Epidermal melanocyte (primary cell): ENCODE results near the gene OCLN.
"Not testable (repeated sequence)": the region's sequence is repeated elsewhere in the genome, so short reads cannot be mapped to it uniquely, and the experiment has no call there.

Experiments used
- DNase-seq: peaks from one replicate; pipeline ENCODE4 v3.0.0; 2011; ENCODE audit warnings: low spot score; ENCODE audit not compliant: insufficient read length

Gene OCLN, protein sequence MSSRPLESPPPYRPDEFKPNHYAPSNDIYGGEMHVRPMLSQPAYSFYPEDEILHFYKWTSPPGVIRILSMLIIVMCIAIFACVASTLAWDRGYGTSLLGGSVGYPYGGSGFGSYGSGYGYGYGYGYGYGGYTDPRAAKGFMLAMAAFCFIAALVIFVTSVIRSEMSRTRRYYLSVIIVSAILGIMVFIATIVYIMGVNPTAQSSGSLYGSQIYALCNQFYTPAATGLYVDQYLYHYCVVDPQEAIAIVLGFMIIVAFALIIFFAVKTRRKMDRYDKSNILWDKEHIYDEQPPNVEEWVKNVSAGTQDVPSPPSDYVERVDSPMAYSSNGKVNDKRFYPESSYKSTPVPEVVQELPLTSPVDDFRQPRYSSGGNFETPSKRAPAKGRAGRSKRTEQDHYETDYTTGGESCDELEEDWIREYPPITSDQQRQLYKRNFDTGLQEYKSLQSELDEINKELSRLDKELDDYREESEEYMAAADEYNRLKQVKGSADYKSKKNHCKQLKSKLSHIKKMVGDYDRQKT

DNA sequence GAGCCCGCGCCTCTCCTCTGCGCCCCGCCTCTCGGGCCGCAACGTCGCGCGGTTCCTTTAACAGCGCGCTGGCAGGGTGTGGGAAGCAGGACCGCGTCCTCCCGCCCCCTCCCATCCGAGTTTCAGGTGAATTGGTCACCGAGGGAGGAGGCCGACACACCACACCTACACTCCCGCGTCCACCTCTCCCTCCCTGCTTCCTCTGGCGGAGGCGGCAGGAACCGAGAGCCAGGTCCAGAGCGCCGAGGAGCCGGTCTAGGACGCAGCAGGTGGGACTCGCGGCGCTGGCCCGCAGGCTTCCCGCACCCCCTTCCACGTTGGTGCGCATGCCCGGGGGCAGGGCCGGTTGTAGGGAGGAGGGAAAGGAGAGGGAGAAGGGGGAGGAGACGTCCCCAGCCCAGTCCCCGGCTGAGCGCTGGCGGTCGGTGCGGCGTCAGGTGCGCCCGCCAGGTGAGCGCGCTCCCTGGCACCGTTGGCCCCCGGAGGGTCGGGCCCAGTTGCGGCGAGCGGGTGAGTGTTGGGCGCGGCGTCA, at the start of gene OCLN:
Gene OCLN, plus strand, starts transcription at position 400 of the 532 bp plus-strand sequence. CDS start 11,455 bp downstream, outside the sequence.
- DNase-seq = no peak

DNA sequence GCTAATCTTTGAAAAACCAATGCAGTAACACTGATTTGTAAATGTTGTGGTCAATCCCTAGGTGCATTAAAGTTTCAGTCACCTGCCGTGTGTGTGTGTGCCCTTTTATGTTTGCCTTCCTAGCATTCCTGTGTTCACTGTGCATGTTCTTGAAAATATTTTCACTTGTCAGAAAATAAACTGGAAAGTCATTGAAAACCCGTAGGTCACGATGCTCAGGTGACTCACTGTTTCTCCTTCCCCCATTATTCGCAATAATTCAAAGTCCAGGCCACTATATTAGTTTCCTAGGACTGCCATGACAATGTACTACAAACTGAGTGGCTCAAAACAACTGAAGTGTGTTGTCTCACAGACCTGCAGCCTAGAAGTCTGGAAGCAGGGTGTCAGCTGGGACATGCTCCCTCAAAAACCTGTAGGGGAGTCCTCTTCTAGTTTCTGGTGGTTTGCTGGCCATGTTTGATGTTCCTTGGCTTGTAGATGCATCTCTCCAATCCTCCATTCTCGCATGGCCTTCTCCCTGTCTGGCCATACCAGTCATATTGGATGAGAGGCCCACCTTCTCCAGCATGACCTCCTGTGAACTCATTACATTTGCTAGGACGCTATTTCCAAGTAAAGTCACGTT, 48.3 kb upstream of the OCLN start:
- DNase-seq = no peak

DNA sequence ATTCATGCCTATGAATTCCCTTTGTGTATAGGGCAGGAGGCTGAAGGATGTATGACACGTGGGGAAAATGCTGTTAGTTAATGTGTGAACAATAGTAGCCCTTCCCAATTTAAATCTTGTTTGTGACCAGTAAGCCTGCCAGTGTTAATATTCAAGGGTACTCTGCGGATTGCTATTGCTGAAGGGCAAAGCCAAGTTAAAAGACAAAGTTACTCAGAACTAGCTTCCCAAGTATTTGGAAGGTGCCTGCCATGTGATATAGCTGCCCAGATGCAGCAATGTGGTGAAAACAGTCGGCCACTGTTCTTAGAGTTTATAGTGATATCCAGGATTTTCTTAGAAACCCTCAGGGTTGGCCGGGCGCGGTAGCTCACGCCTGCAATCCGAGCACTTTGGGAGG, 43.1 kb upstream of the OCLN start:
- DNase-seq = peak; percentile 31

DNA sequence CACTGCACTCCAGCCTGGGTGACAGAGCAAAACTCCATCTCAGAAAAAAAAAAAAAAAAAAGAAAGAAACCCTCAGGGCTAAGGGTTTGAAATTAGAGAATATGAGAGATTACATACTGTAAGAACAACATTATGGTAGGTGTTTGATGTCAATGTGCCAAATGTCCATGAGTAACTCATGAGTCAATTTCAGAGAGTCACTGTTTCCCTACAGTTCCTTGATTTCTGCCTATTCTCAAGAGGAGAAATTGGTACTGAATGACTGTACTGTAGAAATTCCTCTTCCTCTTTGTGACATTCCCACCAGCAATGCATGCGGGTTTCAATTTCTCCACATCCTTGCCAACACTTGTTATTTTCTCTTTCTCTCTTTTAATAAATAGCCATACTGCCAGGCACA, 42.5 kb upstream of the OCLN start:
- no peak for DNase-seq

DNA sequence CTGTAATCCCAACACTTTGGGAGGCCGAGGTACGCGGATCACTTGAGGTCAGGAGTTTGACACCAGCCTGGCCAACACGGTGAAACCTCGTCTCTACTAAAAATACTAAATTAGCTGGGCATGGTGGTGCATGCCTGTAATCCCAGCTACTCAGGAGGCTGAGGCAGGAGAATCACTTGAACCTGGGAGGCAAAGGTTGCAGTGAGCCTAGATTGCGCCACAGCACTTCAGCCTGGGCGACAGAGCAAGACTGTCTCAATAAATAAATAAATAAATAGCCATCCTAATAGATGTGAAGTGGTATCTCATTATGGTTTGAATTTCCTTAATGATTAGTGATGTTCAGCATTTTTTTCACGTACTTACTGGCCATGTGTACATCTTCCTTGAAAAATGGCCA, 42.1 kb upstream of the OCLN start:
- DNase-seq = not testable (repeated sequence)

DNA sequence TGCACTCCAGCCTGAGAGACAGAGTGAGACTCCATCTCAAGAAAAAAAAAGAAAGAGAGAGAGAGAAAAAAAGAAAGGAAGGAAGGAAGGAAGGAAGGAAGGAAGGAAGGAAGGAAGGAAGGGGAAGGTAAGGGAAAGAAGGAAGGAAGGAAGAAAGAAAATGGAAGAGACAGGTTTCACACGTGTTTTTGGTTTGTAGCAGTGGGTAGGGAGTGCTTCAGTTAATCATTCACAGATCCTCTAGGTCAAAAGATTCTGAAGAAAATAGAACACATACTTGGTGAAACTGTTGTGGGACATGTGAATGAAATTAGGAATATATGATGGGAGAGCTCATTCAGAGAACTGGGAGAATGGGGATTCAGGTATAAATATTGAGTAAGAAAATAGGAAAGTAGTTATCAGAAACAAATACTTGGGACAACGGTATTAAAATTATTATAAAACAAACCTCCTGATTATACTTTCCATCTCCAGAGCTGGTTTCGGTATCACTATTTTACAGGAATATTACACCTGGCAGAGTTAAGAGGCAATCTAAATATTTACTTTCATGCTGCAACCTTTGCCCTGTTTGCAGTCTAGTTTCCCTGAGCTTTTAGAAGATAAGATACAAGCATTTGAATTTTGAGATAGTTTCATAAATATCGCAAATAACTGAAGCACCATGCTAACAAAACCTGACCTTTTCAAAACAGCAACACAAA, 40.5 kb upstream of the OCLN start:
- DNase-seq = no peak

DNA sequence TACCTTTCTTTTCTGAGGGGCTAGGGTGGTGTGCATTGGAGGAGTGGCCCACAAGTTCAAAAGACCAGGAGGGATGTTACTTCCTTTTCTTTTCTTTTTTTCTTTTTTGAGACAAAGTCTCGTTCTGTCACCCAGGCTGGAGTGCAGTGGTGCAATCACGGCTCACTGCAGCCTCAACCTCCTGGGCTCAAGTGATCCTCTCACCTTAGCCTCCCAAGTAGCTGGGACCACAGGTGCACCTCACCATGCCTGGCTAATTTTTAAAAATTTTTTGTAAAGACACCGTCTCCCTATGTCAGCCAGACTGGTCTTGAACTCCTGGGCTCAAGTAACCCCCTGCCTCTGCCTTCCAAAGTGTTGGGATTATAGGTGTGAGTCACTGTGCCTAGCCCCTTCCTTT, 39.1 kb upstream of the OCLN start:
- not testable (repeated sequence) for DNase-seq

DNA sequence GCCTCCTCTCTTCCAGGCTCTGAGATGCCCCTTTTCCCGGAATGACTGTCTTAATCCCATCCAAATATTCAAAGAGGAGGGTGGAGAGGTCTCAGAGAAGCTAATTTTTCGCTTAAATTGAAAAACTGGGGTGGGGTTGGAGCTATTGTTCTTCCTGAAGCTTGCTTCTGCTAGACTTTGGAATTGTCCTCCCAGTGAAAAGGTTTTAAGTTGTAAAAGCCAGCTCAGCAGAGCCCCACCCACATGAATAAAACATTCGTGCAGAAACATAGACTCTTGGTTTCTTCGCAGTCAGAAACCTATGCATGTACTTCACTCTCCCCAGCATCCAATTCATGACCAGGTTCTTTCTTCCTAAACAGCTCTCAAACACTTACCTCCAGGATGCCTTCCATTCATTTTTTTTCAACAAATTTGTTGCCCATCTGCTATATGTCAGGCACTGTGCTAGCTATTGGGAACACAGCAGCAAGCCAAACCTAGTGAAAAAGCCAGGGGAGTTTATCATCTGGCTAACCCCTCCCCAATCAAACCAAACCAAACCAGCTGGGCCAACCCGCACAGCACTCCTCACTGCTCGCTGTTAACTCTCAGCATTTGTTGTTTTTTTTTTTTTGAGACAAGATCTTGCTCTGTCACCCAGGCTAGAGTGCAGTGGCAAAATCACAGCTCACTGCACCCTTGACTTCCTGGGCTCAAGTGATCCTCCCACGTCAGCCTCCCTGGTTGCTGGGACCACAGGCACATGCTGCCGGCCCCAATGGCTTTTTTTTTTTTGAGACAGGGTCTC, 37.9 kb upstream of the OCLN start:
- DNase-seq = no peak

DNA sequence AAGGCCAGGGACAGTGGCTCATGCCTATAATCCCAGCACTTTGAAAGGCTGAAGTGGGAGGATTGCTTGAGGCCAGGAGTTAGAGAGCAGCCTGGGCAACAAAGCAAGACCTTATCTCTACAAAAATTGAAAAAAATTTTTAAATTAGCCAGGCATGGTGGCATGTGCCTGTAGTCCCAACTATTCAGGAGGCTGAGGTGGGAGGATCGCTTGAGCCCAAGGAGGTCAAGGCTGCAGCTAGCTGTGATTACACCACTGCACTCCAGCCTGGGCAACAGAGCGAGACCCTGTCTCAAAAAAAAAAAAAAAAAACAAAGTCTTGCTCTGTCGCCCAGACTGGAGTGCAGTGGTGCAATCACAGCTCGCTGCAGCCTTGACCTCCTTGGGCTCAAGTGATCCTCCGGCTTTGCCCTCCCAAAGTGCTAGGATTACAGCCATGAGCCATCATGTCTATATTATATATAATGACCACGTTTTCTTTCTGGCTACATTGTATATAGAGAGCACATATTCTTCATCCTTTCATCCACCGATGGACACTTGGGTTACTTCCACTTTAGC, 37.1 kb upstream of the OCLN start:
- DNase-seq = not testable (repeated sequence)

DNA sequence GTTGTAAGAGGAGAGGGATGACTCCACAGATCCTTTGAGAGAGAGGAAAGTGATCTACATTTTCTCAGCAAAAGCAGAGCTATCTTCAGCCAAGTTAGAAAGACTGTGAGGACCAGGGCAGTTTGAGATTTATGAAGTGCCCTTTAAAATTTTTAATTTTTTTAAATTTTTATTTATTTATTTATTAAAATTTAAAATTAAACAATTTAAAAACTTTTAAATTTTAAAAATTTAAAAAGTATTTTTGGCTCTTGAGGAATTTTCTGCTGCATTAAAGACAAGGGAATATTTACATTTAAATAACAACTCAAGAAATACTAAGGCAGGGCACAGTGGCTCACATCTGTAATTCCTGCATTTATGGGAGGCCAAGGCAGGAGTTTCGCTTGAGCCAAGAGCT, 30.4 kb upstream of the OCLN start:
- DNase-seq = no peak

DNA sequence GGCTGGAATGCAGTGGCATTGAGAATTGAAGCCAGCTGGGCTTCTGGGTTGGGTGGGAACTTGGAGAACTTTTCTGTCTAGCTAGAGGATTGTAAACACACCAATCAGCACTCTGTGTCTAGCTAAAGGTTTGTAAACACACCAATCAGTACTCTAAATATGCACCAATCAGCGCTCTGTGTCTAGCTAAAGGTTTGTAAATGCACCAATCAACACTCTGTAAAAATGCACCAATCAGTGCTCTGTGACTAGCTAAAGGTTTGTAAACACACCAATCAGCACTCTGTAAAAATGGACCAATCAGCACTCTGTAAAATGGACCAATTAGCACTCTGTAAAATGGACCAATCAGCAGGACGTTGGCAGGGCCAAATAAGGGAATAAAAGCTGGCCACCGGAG, 26.2 kb upstream of the OCLN start:
- not testable (repeated sequence) for DNase-seq

DNA sequence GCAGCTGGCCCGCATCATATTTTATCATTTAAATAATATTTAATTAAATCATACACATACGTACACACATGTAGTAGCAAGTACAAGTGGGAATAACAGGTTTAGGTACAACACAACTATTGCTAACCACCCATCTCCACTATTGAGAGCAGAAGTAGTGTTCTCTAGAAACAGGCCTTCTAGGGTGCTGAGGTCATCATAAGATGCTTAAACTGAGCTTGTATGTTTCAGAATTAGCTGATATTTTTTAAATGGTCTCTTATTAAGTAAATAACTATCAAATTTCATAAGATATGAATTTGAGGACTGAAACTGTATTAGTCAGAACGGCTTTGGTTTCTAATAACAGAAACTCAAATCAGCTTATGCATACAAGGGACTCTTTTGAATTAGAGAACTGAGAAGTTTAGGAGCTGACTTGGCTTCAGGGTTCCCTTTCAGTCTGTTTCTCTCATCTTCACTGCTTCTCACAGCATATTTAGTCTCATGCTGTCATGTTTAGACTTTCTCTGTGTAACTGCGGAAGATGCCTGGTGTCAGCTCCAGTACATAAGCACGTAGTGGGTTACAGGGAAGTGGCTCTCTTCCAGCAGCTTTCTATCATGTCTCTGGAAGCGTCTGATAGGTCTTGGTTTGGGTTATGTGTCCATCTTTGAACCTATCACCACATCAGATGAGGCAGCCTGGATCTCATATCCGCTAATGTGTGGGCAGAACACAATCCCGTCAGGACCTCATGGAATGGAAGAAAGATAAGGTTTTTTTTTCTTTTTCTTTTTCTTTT, 25.0 kb upstream of the OCLN start:
- no peak for DNase-seq

DNA sequence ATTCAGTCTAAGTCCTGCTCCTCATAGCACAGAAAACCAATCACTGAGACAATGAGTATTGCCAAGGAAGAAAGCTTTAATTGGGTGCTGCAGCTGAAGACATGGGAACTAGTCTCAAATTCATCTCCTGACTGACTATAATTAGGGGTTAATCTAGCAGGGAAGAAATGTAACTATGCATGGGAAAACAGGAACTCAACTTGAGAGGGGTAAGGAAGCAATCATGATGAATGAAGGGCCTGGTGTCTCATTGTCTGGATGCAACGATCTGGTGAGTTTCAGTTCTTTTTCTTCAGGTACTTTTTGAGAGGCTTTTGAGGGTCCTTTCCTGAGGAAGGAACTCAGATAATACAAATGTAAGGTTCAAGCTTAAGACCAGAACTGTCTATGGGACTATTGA, 24.0 kb upstream of the OCLN start:
- no peak for DNase-seq

DNA sequence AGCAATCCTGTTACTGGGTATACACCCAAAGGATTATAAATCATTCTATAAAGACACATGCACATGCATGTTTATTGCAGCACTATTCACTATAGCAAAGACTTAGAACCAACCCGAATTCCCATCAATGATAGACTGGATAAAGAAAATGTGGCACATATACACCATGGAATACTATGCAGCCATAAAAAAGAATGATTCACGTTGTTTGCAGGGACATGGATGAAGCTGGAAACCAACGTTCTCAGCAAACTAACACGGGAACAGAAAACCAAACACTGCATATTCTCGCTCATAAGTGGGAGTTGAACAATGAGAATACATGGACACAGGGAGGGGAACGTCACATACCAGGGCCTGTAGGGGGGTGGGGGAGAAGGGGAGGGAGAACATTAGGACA, 21.1 kb upstream of the OCLN start:
- not testable (repeated sequence) for DNase-seq

DNA sequence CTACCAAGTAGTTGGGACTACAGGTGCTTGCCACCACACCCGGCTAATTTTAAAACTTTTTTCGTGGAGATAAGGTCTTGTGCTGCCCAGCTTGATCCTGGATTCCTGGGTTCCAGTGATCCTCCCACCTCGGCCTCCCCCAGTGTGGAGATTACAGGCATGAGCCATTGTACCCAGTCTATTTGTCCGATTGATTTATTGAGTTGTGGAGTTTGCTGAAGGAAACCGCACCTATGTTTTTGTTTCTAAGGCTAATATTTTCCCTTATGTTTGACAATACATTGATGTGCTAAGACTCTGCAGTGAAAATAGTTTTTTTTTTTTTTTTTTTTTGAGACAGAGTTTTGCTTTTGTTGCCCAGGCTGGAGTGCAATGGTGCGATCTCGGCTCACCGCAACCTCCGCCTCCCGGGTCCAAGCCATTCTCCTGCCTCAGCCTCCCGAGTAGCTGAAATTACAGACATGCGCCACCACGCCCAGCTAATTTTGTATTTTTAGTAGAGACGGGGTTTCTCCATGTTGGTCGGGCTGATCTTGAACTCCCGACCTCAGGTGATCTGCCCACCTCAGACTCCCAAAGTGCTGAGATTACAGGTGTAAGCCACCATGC, 20.0 kb upstream of the OCLN start:
- DNase-seq = not testable (repeated sequence)

DNA sequence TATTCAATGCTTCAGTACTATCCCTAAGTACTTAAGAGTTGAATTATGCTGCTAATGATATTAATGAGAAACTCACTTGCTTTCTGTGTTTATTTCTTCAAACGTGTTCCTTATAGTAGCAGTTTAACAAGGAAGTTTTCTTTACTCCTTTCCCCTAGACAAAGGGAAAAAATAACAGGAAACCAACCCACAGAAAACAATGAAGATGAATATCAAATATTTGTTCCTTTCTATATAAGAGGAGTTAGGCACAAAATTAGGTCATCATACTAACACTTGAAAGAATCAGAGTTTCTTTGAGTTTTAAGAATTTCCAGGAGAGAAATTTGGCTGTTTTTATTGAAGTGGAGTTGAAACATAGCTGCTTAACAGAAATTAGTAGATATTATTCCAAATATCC, 15.4 kb upstream of the OCLN start:
- no peak for DNase-seq

DNA sequence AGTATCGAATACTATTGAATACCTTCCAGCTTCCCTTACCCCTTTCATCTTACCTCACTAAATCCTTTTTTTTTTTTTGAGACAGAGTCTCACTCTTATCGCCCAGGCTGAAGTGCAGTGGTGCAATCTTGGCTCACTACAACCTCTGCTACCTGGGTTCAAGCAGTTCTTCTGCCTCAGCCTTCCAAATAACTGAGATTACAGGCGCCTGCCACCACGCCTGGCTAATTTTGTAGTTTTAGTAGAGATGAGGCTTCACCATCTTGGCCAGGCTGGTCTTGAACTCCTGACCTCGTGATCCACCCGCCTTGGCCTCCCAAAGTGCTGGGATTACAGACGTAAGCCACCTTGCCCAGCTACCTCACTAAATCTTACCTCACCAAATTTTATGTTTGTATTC, 14.3 kb upstream of the OCLN start:
- DNase-seq = not testable (repeated sequence)

DNA sequence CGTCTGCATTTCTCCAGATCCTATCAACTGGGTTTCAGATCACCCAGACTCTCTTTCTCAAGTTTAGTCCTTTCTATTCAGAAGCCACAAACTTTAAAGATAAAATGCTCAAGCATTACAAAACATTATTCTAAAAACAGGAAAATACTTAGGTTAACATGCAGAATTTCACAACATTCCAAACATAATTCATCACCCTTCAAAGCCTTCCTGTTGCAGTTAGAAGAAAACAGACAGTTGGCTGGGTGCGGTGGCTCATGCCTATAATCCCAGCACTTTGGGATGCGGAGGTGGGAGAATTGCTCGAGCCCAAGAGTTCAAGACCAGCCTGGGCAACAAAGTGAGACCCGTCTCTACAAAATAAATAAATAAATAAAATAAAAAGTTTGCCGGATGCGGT, 7.7 kb upstream of the OCLN start:
- no peak for DNase-seq

DNA sequence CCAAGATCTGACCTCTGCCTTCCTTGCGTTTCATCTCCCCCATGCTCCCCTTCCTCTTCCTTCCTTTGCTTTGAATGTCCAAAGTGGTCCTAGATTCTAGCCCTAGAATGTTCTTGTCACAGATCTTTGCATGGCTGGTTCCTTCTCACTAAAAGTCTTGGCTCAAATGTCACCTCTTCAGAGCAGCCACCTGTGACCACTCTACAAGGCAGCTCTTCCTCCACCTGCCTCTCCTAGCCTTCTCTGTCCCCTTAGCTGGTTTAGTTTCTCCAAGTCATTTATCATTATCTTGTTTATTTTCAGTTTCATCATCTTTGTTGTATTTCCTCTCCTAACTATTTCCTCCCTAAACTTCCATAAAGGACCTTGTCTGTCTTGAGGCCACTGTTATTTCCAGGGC, 7.1 kb upstream of the OCLN start:
- no peak for DNase-seq

DNA sequence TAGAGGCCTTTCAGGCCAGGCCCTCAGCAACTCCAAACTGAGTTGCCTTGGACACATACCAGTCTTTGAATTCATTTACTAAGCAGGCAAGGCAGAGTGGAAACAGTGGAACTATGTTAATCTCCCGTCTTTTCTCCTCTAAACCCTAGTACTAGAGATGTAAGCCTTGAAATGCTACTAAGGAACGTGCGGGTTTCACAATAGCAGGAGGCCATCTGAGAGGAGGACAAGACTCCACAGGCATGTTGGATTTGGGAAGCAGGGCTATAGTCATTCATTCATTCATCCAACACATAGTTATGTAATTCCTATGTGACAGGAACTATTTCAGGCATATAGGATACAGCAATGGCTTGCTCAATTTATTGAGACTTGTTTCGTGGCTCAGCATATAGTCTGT, 3.3 kb upstream of the OCLN start:
- DNase-seq = no peak
